LNCAP (cell line): ENCODE data around the gene TAOK3.

Source experiments
- TF ChIP-seq, protein P1 (sequence below): fragments of 450-650 bp; IDR thresholded peaks from 2 replicates; pipeline ENCODE4 v1.5.1; 2017; ENCODE audit warnings: mild to moderate bottlenecking

TAOK3 gene

DNA sequence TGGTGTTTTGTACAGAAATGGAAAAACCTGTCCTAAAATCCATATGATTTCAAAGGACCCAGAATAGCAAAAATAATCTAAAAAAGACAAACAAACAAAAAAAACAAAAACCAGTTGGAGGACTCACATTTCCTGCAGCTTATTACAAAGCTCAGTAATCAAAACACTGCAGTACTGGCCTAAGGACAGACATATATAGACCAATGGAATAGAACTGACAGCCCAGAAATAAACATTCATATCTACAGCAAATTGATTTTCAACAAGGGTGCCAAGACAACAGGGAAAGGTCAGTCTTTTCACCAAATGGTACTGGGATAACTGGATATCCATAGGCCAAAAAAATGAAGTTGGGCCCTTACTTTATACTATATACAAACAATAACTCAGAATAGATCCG, 55.0 kb downstream of the TAOK3 start:
- TF ChIP-seq, protein P1, sequence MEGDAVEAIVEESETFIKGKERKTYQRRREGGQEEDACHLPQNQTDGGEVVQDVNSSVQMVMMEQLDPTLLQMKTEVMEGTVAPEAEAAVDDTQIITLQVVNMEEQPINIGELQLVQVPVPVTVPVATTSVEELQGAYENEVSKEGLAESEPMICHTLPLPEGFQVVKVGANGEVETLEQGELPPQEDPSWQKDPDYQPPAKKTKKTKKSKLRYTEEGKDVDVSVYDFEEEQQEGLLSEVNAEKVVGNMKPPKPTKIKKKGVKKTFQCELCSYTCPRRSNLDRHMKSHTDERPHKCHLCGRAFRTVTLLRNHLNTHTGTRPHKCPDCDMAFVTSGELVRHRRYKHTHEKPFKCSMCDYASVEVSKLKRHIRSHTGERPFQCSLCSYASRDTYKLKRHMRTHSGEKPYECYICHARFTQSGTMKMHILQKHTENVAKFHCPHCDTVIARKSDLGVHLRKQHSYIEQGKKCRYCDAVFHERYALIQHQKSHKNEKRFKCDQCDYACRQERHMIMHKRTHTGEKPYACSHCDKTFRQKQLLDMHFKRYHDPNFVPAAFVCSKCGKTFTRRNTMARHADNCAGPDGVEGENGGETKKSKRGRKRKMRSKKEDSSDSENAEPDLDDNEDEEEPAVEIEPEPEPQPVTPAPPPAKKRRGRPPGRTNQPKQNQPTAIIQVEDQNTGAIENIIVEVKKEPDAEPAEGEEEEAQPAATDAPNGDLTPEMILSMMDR, result no peak

DNA sequence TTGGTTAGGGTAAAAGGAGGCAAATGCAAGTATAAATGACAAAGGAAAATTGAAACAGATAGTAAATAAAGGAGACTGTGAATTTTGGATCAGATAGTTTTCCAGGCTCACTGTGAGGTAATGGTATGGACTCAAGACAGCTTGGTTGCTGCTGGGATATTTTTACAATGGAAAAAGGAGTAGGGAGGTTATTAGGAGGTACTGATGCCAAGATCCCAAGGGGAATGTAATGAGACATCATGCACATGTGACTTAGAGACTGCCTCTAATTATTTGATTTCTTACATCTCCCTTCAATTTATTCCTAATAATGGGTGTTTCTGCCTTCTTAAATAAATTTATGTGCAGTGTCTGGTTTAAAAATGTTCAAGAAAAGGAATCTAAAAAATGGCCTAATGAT, 56.9 kb downstream of the TAOK3 start:
- TF ChIP-seq, protein P1, result no peak

DNA sequence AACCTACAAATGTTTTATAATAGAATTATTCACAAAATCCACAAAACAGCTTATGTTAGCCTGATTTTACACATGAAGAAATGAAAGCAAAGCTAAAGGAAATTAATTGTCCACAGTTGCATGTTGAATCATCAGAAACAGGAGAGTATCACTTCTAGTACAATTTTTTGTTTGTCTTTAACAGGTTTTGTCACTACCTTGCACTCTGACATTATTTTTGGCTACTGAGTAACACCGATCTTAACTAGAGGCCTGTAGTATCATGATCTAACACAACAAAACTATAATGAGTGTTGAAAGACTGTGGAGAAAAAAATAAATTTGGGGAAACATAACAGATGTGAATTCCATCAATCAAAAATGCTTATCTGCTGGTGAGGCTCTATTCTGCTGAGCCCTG, 60.1 kb downstream of the TAOK3 start:
- TF ChIP-seq, protein P1, result no peak

DNA sequence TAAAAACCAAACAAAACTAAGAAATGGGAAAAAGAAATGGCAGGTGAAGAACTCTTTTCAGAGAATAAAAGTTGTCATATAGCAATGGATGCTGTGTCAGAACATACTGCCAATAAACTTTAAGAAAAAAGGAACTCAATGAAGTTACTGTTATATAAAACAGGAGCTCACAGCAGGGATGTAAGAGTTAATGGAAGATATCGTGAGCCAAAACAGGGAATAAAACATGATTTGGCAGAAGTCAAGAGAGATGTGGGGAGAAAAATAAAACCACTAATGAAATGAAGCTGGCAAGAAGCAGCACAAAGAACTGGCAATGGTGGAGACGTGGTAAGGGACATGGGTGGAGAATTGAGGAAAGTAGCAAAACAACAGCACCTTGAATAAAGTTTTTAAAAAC, 61.0 kb downstream of the TAOK3 start:
- TF ChIP-seq, protein P1, result no peak

DNA sequence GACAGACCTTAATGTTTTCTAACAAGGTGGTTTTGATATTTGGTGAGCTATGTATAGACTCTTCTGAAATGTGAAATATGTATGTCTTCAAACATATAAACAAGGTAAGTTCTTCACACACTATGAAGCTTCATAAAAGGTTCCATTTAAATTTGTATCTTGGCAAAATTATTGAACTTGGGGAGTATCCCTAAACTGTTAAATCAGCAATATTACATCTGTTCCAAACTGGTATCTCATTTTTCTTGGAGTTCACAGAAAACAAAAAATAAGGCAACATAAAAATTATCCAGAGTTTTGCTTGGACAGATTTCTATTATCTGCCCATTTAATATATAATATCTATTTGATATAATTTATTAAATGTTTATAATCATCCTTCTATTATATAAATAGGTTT, 62.4 kb downstream of the TAOK3 start:
- TF ChIP-seq, protein P1, result no peak

DNA sequence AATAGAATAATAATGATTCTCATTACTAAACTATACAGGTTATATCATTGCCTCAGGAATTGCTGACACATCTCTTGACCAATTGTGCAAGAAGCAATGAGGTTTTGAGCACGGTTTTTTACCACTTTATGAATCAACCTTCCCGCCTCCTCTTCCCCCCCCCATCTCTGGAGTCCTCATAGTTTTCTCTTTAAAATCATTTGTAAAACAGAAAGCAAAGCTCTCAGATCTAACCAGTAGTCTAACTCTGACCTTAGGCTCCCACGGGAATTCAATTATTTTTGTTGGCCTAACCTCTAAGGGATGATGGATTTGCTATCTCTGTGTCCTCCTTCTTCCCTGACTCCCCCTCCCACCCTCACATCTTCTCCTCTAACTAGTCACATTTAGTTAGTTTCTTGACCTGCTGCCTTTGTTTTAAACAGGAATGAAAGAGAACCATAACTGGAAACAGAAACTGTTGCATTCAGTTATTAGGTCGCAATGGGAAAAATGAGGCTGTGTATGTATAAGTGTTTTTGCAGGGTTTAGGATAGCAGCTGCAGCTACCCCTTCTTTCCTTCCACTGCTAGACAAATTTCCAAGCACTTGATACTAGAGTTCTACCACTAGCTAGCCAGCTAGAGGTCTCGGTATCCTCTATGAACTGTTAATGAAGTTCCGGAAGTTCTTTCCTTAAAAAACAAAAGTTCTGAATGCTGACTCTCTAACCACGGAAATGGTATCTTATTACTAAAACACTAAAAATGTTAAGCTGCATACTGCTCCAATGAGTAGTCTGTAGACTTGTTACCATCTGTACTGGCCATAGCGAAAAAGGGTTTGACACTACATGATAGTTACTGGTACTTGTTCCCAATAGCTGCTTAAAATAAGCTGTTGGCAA, 65.4 kb downstream of the TAOK3 start:
- TF ChIP-seq, protein P1, result no peak

DNA sequence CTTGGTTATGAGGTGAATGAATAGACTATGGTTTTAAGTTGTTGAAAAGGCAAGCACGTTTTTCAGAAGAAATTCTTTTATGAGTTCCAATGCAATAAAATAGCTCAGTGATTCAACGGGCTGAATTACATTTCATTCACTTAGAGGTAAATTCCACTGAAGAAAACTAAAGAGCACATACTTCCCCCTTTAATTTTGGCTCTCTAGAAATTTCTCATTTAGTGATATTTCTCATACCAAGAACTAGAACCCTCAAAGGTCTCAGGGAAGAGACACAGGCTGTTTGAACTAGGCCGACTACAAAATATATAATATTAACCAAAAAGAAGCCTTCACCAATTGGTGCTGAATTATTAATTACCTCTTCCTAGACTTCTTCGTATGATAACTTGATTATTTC, 68.6 kb downstream of the TAOK3 start:
- TF ChIP-seq, protein P1, result no peak
